Measurements from ENCODE around the gene SP5.

DNA sequence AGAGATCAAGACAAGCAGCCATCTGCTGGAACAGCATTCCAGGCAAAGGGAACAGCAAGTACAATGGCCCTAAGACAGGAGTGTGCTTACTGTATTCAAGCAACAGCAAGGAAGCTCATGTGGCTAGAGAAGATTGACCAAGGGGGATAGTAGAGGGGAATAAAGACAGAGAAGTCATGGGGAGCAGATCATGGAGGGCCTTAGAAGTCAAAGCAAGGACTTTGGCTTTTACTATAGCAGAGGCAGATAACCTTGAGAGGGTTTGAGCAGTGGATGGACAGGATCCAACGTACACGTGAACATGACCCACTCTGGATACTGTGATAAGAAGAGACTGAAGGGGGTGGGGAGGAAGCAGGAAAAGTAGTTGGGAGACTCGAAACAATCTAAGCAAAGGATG lies 26.9 kb downstream of the SP5 start:
- TF ChIP-seq TAF1 (IDR thresholded peaks at IDR 0.05; ENCODE audit: borderline replicate concordance, low read depth, low read length) (no peak), NRF1 (IDR thresholded peaks at IDR 0.05; ENCODE audit: low read depth, low read length) (no peak), CTCF (IDR thresholded peaks at IDR 0.05) (no peak), SMC3 (IDR thresholded peaks at IDR 0.05; ENCODE audit: low read depth, low read length) (no peak), NFIC (IDR thresholded peaks at IDR 0.05; ENCODE audit: borderline replicate concordance) (no peak), GABPA (IDR thresholded peaks at IDR 0.05; ENCODE audit: low read depth) (no peak), RFX5 (IDR thresholded peaks at IDR 0.05; ENCODE audit: low read length) (no peak), ZBTB33 (IDR thresholded peaks at IDR 0.05; ENCODE audit: borderline replicate concordance, low read depth) (no peak), EP300 (IDR thresholded peaks at IDR 0.05; ENCODE audit: borderline replicate concordance in 1 of 2, low read depth in 1 of 2, low read length in 1 of 2) (no peak)
- TF ChIP-seq, protein P1, sequence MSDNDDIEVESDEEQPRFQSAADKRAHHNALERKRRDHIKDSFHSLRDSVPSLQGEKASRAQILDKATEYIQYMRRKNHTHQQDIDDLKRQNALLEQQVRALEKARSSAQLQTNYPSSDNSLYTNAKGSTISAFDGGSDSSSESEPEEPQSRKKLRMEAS (IDR thresholded peaks at IDR 0.05; ENCODE audit: low read depth): no peak
- TF ChIP-seq, protein P2, sequence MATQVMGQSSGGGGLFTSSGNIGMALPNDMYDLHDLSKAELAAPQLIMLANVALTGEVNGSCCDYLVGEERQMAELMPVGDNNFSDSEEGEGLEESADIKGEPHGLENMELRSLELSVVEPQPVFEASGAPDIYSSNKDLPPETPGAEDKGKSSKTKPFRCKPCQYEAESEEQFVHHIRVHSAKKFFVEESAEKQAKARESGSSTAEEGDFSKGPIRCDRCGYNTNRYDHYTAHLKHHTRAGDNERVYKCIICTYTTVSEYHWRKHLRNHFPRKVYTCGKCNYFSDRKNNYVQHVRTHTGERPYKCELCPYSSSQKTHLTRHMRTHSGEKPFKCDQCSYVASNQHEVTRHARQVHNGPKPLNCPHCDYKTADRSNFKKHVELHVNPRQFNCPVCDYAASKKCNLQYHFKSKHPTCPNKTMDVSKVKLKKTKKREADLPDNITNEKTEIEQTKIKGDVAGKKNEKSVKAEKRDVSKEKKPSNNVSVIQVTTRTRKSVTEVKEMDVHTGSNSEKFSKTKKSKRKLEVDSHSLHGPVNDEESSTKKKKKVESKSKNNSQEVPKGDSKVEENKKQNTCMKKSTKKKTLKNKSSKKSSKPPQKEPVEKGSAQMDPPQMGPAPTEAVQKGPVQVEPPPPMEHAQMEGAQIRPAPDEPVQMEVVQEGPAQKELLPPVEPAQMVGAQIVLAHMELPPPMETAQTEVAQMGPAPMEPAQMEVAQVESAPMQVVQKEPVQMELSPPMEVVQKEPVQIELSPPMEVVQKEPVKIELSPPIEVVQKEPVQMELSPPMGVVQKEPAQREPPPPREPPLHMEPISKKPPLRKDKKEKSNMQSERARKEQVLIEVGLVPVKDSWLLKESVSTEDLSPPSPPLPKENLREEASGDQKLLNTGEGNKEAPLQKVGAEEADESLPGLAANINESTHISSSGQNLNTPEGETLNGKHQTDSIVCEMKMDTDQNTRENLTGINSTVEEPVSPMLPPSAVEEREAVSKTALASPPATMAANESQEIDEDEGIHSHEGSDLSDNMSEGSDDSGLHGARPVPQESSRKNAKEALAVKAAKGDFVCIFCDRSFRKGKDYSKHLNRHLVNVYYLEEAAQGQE (IDR thresholded peaks at IDR 0.05; ENCODE audit: low read depth, low read length): no peak
- TF ChIP-seq, protein P3, sequence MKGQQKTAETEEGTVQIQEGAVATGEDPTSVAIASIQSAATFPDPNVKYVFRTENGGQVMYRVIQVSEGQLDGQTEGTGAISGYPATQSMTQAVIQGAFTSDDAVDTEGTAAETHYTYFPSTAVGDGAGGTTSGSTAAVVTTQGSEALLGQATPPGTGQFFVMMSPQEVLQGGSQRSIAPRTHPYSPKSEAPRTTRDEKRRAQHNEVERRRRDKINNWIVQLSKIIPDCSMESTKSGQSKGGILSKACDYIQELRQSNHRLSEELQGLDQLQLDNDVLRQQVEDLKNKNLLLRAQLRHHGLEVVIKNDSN (IDR thresholded peaks at IDR 0.05; ENCODE audit: borderline replicate concordance, low read depth): no peak

Measured in SK-N-SH (cell line).